OCI-LY7 (cell line): Measurements from ENCODE around the gene PTBP3. TPM values are rescaled to one million over a fixed set of nuclear protein-coding genes. Genes with fewer than 3 reads are reported as not detected.

ENCODE experiments used
- BruUV-seq: library from RNA; stranded (reverse); fragments of 400-500 nt; replicated peaks from 2 replicates; lab custom pipeline; 2021; lab: Mats Ljungman, UMichigan
- CTCF ChIA-PET: fragments of 300-600 bp; sonication (Branson Sonifier 250); formaldehyde crosslinking; loops from one replicate; lab custom pipeline; 2022; ENCODE audit warnings: antibody characterized with exemption; ENCODE audit not compliant: unreplicated experiment; lab: Charles Lee
- POLR2A ChIA-PET: fragments of 300-600 bp; sonication (Branson Sonifier 250); formaldehyde crosslinking; loops from one replicate; lab custom pipeline; 2022; ENCODE audit warnings: antibody characterized with exemption; lab: Charles Lee
- DNase-seq: peaks from one replicate; pipeline ENCODE4 v3.0.0-alpha.2; 2015; ENCODE audit warnings: low spot score
- H2AFZ ChIP-seq: fragments of 200-600 bp; sonication (generic), shearing (Covaris generic); 2 replicates; pipeline ENCODE4 v1.6.1; 2014; ENCODE audit warnings: mild to moderate bottlenecking, antibody characterized with exemption, low read length, moderate library complexity
- H3K27ac ChIP-seq: fragments of 200-600 bp; sonication (generic); 2 replicates; pipeline ENCODE4 v1.5.1; 2014; ENCODE audit warnings: mixed run types, low read depth, mild to moderate bottlenecking, moderate library complexity, low read length, inconsistent platforms; ENCODE audit not compliant: poor library complexity, severe bottlenecking
- H3K36me3 ChIP-seq: fragments of 200-600 bp; sonication (generic); 2 replicates; pipeline ENCODE4 v1.6.1; 2014; ENCODE audit warnings: mild to moderate bottlenecking, antibody characterized with exemption, low read length, moderate library complexity, mixed read lengths; ENCODE audit not compliant: insufficient read depth
- H3K4me1 ChIP-seq: fragments of 200-600 bp; sonication (generic); 2 replicates; pipeline ENCODE4 v1.5.1; 2014; ENCODE audit warnings: mild to moderate bottlenecking, low read length; ENCODE audit not compliant: insufficient read depth, poor library complexity, severe bottlenecking
- H3K4me2 ChIP-seq: fragments of 200-600 bp; sonication (generic); 2 replicates; pipeline ENCODE4 v1.6.1; 2014; ENCODE audit warnings: mild to moderate bottlenecking, low read length
- H3K4me3 ChIP-seq: fragments of 200-600 bp; sonication (generic); 2 replicates; pipeline ENCODE4 v1.5.1; 2014; ENCODE audit warnings: mild to moderate bottlenecking, low read depth, low read length; ENCODE audit not compliant: poor library complexity, severe bottlenecking
- H3K79me2 ChIP-seq: fragments of 200-600 bp; sonication (generic); 2 replicates; pipeline ENCODE4 v1.6.1; 2016; ENCODE audit warnings: low read depth, mild to moderate bottlenecking, low read length, moderate library complexity, mixed read lengths; ENCODE audit not compliant: insufficient read depth
- H3K9me2 ChIP-seq: fragments of 200-600 bp; sonication (generic); 2 replicates; pipeline ENCODE4 v1.6.1; 2016; ENCODE audit warnings: mild to moderate bottlenecking, low read length, mixed read lengths; ENCODE audit not compliant: insufficient read depth
- H3K9me3 ChIP-seq: fragments of 200-600 bp; sonication (generic); 2 replicates; pipeline ENCODE4 v1.6.1; 2014; ENCODE audit warnings: mild to moderate bottlenecking, mixed run types, low read length, mixed read lengths
- H4K20me1 ChIP-seq: fragments of 200-600 bp; sonication (generic); 2 replicates; pipeline ENCODE4 v1.6.1; 2014; ENCODE audit warnings: mild to moderate bottlenecking, antibody characterized with exemption, low read length, moderate library complexity, mixed read lengths; ENCODE audit not compliant: insufficient read depth
- EZH2phosphoT487 ChIP-seq: fragments of 200-600 bp; sonication (generic); IDR thresholded peaks from 2 replicates; pipeline ENCODE4 v1.6.1; 2018; ENCODE audit warnings: low read depth, borderline replicate concordance, mild to moderate bottlenecking, mixed run types, antibody characterized with exemption, low read length, moderate library complexity, mixed read lengths
- intact Hi-C: fragments of 100-400 bp; cut with micrococcal nuclease; formaldehyde crosslinking; loops from one replicate; pipeline ENCODE4 v1.10.0; 2022; ENCODE audit not compliant: unreplicated experiment
- total RNA-seq, 2 experiments: library from RNA; depleted of rRNA in 1 of 2; stranded (reverse); fragments of >200 nt in 1 of 2; shearing (Covaris generic) in 1 of 2; gene quantifications; 2 replicates each; pipeline ENCODE4 v1.2.3, GENCODE V29; 2014 to 2022
- TF ChIP-seq, protein P1 (sequence below): fragments of 200-600 bp; sonication (generic); conservative IDR thresholded peaks from 2 replicates; pipeline ENCODE4 v1.5.1; 2014; ENCODE audit warnings: mild to moderate bottlenecking, antibody characterized with exemption, low read length, moderate library complexity, mixed read lengths

Gene PTBP3
- total RNA-seq, 2 experiments from 2014 or later = 38.1 to 98.2 TPM

DNA sequence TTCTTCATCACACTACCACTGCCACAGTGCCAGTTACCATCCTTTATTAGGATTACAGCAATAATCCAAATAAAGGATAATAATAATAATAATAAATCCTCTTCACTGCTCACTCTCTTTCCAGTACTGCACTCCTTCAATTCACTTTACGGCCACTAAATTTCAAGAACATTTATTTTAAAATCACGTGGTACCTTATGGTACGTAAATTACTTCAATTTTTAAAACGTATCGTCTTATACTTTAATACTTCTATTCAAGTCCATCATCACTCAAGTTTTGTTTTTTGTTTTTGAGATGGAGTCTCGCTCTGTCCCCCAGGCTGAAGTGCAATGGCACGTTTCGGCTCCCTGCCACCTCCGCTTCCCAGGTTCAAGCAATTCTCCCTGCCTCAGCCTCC is 36.5 kb downstream of the PTBP3 start:
- ChIA-PET POLR2A (interaction anchor here (0.6 to 1.0 kb wide), 3 partner anchors 19 to 347 kb away, joined by 3 to 4 read pairs (median 3); no protein-coding TSS in a partner anchor), CTCF (no interaction called here)
- H3K4me2 ChIP-seq = no peak overlapping the region
- H3K9me3 ChIP-seq = no peaks in the 10 kb centered on the region
- no peak for DNase-seq
- no peak overlapping the region for H2AFZ ChIP-seq
- H4K20me1 ChIP-seq = no peaks in the 10 kb centered on the region
- H3K4me3 ChIP-seq = no peak overlapping the region
- no peaks in the 10 kb centered on the region for H3K9me2 ChIP-seq
- H3K4me1 ChIP-seq = peaks cover 2% of the 10 kb centered on the region
- no peak for TF ChIP-seq EZH2phosphoT487
- TF ChIP-seq, protein P1, sequence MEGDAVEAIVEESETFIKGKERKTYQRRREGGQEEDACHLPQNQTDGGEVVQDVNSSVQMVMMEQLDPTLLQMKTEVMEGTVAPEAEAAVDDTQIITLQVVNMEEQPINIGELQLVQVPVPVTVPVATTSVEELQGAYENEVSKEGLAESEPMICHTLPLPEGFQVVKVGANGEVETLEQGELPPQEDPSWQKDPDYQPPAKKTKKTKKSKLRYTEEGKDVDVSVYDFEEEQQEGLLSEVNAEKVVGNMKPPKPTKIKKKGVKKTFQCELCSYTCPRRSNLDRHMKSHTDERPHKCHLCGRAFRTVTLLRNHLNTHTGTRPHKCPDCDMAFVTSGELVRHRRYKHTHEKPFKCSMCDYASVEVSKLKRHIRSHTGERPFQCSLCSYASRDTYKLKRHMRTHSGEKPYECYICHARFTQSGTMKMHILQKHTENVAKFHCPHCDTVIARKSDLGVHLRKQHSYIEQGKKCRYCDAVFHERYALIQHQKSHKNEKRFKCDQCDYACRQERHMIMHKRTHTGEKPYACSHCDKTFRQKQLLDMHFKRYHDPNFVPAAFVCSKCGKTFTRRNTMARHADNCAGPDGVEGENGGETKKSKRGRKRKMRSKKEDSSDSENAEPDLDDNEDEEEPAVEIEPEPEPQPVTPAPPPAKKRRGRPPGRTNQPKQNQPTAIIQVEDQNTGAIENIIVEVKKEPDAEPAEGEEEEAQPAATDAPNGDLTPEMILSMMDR = no peak
- H3K79me2 ChIP-seq = peaks cover 60% of the 10 kb centered on the region
- BruUV-seq = no TSS peak
- H3K27ac ChIP-seq = no peak overlapping the region
- H3K36me3 ChIP-seq = peaks cover 36% of the 10 kb centered on the region
- intact Hi-C loops = no loop called here

DNA sequence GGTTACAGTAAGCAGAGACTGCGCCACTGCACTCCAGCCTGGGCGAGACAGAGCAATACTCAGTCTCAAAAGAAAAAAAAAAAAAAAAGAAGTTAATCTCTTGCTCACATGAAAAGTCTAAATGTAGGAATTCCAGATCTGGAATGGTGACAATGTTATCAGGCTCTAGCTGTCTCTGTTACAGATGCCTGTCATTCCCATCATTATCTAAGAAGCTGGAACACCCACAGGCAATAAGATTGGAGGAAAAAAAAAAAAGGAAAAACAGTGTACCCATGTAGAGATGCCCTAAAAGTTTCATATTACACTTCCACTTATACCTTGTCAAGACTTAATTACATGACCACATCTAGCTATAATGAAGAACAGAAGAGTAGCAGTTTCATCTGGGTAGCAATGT is 38.2 kb downstream of the PTBP3 start:
- H3K79me2 ChIP-seq = peaks cover 55% of the 10 kb centered on the region; the same call in 1 of the 2 replicates

DNA sequence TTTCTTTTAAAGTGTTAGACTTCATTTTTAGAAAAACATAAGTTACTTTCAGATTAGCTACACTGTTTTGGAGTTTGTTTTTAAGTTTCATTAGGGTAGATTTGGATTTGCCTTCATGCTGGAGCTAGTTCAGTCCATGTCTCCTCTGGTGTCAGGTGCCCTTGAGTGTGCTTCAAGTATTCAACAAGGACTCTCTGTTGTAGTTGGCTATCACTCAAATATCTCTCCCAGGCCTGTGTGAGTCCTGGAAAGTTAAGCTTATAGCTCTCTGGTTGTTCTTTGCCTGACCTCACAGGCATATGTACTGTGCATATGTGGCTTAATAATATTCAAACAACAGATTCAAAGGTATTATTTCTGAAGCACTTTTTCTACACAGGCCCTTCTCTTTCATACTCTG is 45.4 kb downstream of the PTBP3 start:
- peaks cover 22% of the 10 kb centered on the region; the same call in 1 of the 2 replicates for H3K79me2 ChIP-seq
- no peaks in the 10 kb centered on the region for H3K4me1 ChIP-seq
- peaks cover 62% of the 10 kb centered on the region for H3K9me3 ChIP-seq
- intact Hi-C loops = no loop called here
- H2AFZ ChIP-seq = no peak overlapping the region
- ChIA-PET POLR2A (interaction anchor here (1.2 kb wide), 2 partner anchors 8 to 56 kb away, joined by 4 read pairs; no protein-coding TSS in a partner anchor), CTCF (interaction anchor here (0.6 kb wide), 1 partner anchor 933 kb away, joined by 5 read pairs; the partner anchor contains the start of genes FKBP15 and SLC31A1)
- H3K27ac ChIP-seq = no peak overlapping the region
- no peaks in the 10 kb centered on the region for H4K20me1 ChIP-seq
- H3K9me2 ChIP-seq = no peaks in the 10 kb centered on the region
- no peak for DNase-seq
- TF ChIP-seq, protein P1 = no peak
- no peak for TF ChIP-seq EZH2phosphoT487
- no peak overlapping the region for H3K4me2 ChIP-seq
- no TSS peak for BruUV-seq
- H3K4me3 ChIP-seq = no peak overlapping the region
- peaks cover 91% of the 10 kb centered on the region for H3K36me3 ChIP-seq

More for the DNA sequence above, 38.2 kb downstream of the PTBP3 start:
- TF ChIP-seq EZH2phosphoT487 = no peak
- TF ChIP-seq, protein P1 = no peak
- Histone ChIP-seq H3K4me2 (no peak overlapping the region), H4K20me1 (no peaks in the 10 kb centered on the region), H3K9me3 (peaks cover 12% of the 10 kb centered on the region), H2AFZ (no peak overlapping the region), H3K4me3 (no peak overlapping the region), H3K4me1 (no peaks in the 10 kb centered on the region), H3K9me2 (no peaks in the 10 kb centered on the region), H3K27ac (no peak overlapping the region), H3K36me3 (peaks cover 53% of the 10 kb centered on the region)
- ChIA-PET CTCF (no interaction called here), POLR2A (interaction anchor here (0.6 to 1.0 kb wide), 5 partner anchors 17 to 100 kb away, joined by 3 to 10 read pairs (median 3); no protein-coding TSS in a partner anchor)
- intact Hi-C loops = no loop called here
- no TSS peak for BruUV-seq
- DNase-seq = no peak
